ENCODE measurements around the gene SUSD4. TPM values are rescaled to one million over a fixed set of nuclear protein-coding genes. Genes with fewer than 3 reads are reported as not detected.

SUSD4 gene
- total and polyA plus RNA-seq, 2 of the 4 experiments (the other 2 are of a cell fraction), result 1.8 to 2.7 TPM

DNA sequence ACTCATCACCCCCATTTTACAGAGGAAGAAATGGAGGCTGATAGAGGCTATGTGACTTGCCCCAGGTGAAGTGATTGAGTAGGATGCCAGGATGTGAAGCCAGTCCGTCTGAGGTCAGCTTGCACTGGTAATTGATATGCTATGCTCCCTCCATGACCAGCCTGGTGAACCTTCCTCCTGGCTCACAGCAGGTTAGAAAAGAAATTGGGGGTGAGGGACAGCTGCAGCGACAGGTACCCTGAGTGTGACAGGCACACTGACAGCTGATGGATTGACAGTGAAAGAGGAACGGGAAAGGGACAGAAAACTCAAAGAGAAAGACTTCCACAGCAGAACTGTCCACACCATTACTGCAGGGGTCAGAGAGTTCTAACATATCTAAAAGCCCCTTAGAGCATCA, 102.1 kb downstream of the SUSD4 start:
- intact Hi-C loops (cut with micrococcal nuclease) (no loop called here), dilution Hi-C loops (cut with HindIII; ENCODE audit: low sequenced_read_pairs, unreplicated experiment) (no loop called here), in situ Hi-C loops (cut with MboI; ENCODE audit: low sequenced_read_pairs) (no loop called here)
- Histone ChIP-seq H2AFZ (replicated peaks; ENCODE audit: low read length, poor library complexity) (no peak overlapping the region), H4K5ac (ENCODE audit: low read depth, low read length) (no peak overlapping the region), H2BK20ac (ENCODE audit: low read depth, low read length) (no peak overlapping the region), H2BK120ac (ENCODE audit: low read depth, low read length) (no peak overlapping the region), H3K18ac (ENCODE audit: low read depth, low read length) (no peak overlapping the region), H3K9me1 (ENCODE audit: insufficient read depth, low read length) (no peaks in the 10 kb centered on the region), H3K4ac (ENCODE audit: low read depth, low read length) (no peak overlapping the region), H3K4me2 (ENCODE audit: low read depth, low read length) (no peak overlapping the region), H2BK5ac (ENCODE audit: low read depth, low read length, poor library complexity, severe bottlenecking) (no peak overlapping the region), H2AK5ac (ENCODE audit: low read depth, low read length) (no peak overlapping the region), H2AK9ac (replicated peaks; ENCODE audit: low read depth, low read length, poor library complexity) (no peak overlapping the region), H3K36me3 (ENCODE audit: control insufficient read depth, insufficient read depth, low read length) (no peaks in the 10 kb centered on the region), H3K4me3 (ENCODE audit: insufficient read depth, low read depth, low read length) (no peak overlapping the region), H3K79me1 (ENCODE audit: low read depth in 1 of 2, low read length in 2 of 2) (no peaks in the 10 kb centered on the region), H4K8ac (ENCODE audit: low read depth in 2 of 2, low read length in 2 of 2) (no peak overlapping the region), H3K56ac (ENCODE audit: extremely low read depth, insufficient read depth, low read length) (no peak overlapping the region), H3K27me3 (ENCODE audit: control insufficient read depth, insufficient read depth, low read length) (peaks cover 26% of the 10 kb centered on the region), H3K9ac (ENCODE audit: low read depth, low read length) (no peak overlapping the region), H3K27ac (ENCODE audit: insufficient read depth, low read length) (no peak overlapping the region), H4K91ac (ENCODE audit: insufficient read depth, low read depth, low read length) (no peak overlapping the region), H3K14ac (replicated peaks; ENCODE audit: low read depth, low read length) (no peak overlapping the region), H3K4me1 (ENCODE audit: control insufficient read depth, insufficient read depth, low read length) (no peaks in the 10 kb centered on the region), H2BK15ac (ENCODE audit: low read depth, low read length) (no peak overlapping the region), H4K20me1 (ENCODE audit: insufficient read depth, low read length) (no peaks in the 10 kb centered on the region), H3K23ac (ENCODE audit: low read depth, low read length) (no peak overlapping the region), H3K9me3 (ENCODE audit: control insufficient read depth, insufficient read depth, low read length) (no peaks in the 10 kb centered on the region)
- POLR2A ChIA-PET (ENCODE audit: unreplicated experiment), result no interaction called here
- WGBS, 2 experiments (ENCODE audit: extremely low coverage in 2 of 2, insufficient read length in 1 of 2), result no CpG with 5 or more reads among the region's 3 CpGs
- no peak for ATAC-seq (ENCODE audit: low read depth)
- no peak for DNase-seq
- no TSS peak for BruUV-seq (replicated peaks)
- CTCF ChIA-PET, result no interaction called here
- TF ChIP-seq MXI1 (IDR thresholded peaks at IDR 0.05; ENCODE audit: borderline replicate concordance, low read depth, low read length) (no peak), CEBPB (IDR thresholded peaks at IDR 0.05; ENCODE audit: low read depth, low read length) (no peak), MAFK (IDR thresholded peaks at IDR 0.05; ENCODE audit: low read depth, low read length) (no peak), POLR2A (IDR thresholded peaks at IDR 0.05; ENCODE audit: low read depth, low read length) (no peak), RCOR1 (IDR thresholded peaks at IDR 0.05; ENCODE audit: insufficient replicate concordance, low read length) (no peak), RAD21 (IDR thresholded peaks at IDR 0.05; ENCODE audit: low read length) (no peak), SMC3 (IDR thresholded peaks at IDR 0.05; ENCODE audit: low read depth, low read length) (no peak), MAZ (IDR thresholded peaks at IDR 0.05; ENCODE audit: borderline replicate concordance, low read depth, low read length) (no peak), NFE2L2 (IDR thresholded peaks at IDR 0.05; ENCODE audit: low read depth, low read length) (no peak), FOS (IDR thresholded peaks at IDR 0.05; ENCODE audit: low read depth, low read length) (no peak)
- TF ChIP-seq, protein P1, sequence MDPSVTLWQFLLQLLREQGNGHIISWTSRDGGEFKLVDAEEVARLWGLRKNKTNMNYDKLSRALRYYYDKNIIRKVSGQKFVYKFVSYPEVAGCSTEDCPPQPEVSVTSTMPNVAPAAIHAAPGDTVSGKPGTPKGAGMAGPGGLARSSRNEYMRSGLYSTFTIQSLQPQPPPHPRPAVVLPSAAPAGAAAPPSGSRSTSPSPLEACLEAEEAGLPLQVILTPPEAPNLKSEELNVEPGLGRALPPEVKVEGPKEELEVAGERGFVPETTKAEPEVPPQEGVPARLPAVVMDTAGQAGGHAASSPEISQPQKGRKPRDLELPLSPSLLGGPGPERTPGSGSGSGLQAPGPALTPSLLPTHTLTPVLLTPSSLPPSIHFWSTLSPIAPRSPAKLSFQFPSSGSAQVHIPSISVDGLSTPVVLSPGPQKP (IDR thresholded peaks at IDR 0.05; ENCODE audit: borderline replicate concordance, low read depth, low read length), result no peak
